Mesendoderm (in vitro differentiated cells): ENCODE measurements around the gene ESYT2.
A peak's percentile ranks its signal among the peaks of the same experiment; 100 is the strongest.

Experiments
- DNase-seq: peaks from one replicate; pipeline ENCODE4 v3.0.0; 2013
- H2AK5ac ChIP-seq: 2 replicates; pipeline ENCODE4 v1.6.1; 2013; ENCODE audit warnings: low read length, inconsistent platforms
- H2BK120ac ChIP-seq: 2 replicates; pipeline ENCODE4 v1.6.1; 2013; ENCODE audit warnings: low read depth, mild to moderate bottlenecking, low read length, moderate library complexity, mixed read lengths
- H2BK15ac ChIP-seq: replicated peaks from 2 replicates; pipeline ENCODE4 v1.6.1; 2013; ENCODE audit warnings: low read depth, mild to moderate bottlenecking, moderate library complexity
- H2BK5ac ChIP-seq: 2 replicates; pipeline ENCODE4 v1.6.1; 2013; ENCODE audit warnings: low read length, inconsistent platforms
- H3K18ac ChIP-seq: 2 replicates; pipeline ENCODE4 v1.6.1; 2013; ENCODE audit warnings: mild to moderate bottlenecking, low read length, mixed read lengths
- H3K23ac ChIP-seq: one replicate; pipeline ENCODE4 v1.6.1; 2013; ENCODE audit warnings: low read length
- H3K27ac ChIP-seq: 2 replicates; pipeline ENCODE4 v1.5.1; 2013; ENCODE audit warnings: low read depth, mild to moderate bottlenecking, inconsistent platforms, low read length, moderate library complexity
- H3K27me3 ChIP-seq: 2 replicates; pipeline ENCODE4 v1.6.1; 2013; ENCODE audit warnings: low read length, control low read depth, mild to moderate bottlenecking, inconsistent platforms; ENCODE audit not compliant: insufficient read depth, poor library complexity
- H3K36me3 ChIP-seq: 2 replicates; pipeline ENCODE4 v1.6.1; 2013; ENCODE audit warnings: low read length, inconsistent platforms; ENCODE audit not compliant: control insufficient read depth, insufficient read depth
- H3K4ac ChIP-seq: one replicate; pipeline ENCODE4 v1.6.1; 2013; ENCODE audit warnings: low read depth, mild to moderate bottlenecking, low read length, moderate library complexity
- H3K4me1 ChIP-seq: 2 replicates; pipeline ENCODE4 v1.6.1; 2013; ENCODE audit warnings: low read depth, low read length, inconsistent platforms; ENCODE audit not compliant: control insufficient read depth
- H3K4me2 ChIP-seq: 2 replicates; pipeline ENCODE4 v1.6.1; 2013; ENCODE audit warnings: low read length
- H3K4me3 ChIP-seq: 2 replicates; pipeline ENCODE4 v1.5.1; 2013; ENCODE audit warnings: mild to moderate bottlenecking, low read length
- H3K56ac ChIP-seq: one replicate; pipeline ENCODE4 v1.6.1; 2013; ENCODE audit warnings: low read length
- H3K79me1 ChIP-seq: 2 replicates; pipeline ENCODE4 v1.6.1; 2013; ENCODE audit warnings: low read length, inconsistent platforms
- H3K79me2 ChIP-seq: 2 replicates; pipeline ENCODE4 v1.6.1; 2013; ENCODE audit warnings: mild to moderate bottlenecking, low read length; ENCODE audit not compliant: control insufficient read depth, insufficient read depth
- H3K9ac ChIP-seq: 2 replicates; pipeline ENCODE4 v1.6.1; 2013; ENCODE audit warnings: low read length, inconsistent platforms
- H4K5ac ChIP-seq: one replicate; pipeline ENCODE4 v1.6.1; 2013; ENCODE audit warnings: low read length
- H4K8ac ChIP-seq: one replicate; pipeline ENCODE4 v1.6.1; 2013; ENCODE audit warnings: low read depth, mild to moderate bottlenecking, control low read depth, low read length, moderate library complexity
- whole genome bisulfite sequencing: extraction: QIAGEN DNeasy Blood & Tissue Kit; methylation state at CpG from one replicate; pipeline ENCODE4 v1.1.7; 2013; ENCODE audit warnings: low lambda C conversion rate, missing lambda C conversion rate; ENCODE audit not compliant: insufficient coverage; ENCODE audit errors: extremely low coverage; 5-methylcytosine and 5-hydroxymethylcytosine counted together

ESYT2 gene

DNA sequence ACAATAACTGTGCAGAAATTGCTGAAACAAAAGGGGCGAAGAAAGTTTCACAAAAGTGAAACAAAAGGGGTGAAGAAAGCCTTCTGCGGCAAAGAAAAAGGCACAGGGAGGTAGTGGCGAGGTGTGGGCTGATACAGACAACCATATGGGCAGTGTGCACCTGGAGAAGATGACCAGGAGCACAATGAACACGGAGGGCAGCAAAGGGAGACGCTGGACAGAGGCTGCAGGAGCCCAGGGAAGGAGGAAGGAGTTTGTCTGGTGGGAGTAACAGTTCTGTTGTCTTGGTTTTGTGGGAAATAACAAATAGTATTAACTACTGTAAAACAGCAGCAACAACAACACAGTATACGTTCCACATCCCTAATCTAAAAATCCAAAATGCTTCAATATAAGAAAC lies 42.4 kb downstream of the ESYT2 start:
- H3K79me1 ChIP-seq, result no peaks in the 10 kb centered on the region
- H3K4ac ChIP-seq, result no peak overlapping the region
- H2BK15ac ChIP-seq, result no peak overlapping the region
- no peak overlapping the region for H4K8ac ChIP-seq
- WGBS, result no CpG with 5 or more reads among the region's 6 CpGs
- no peaks in the 10 kb centered on the region for H3K79me2 ChIP-seq
- no peak overlapping the region for H3K18ac ChIP-seq
- H3K27me3 ChIP-seq, result no peaks in the 10 kb centered on the region
- no peak overlapping the region for H2BK5ac ChIP-seq
- H3K56ac ChIP-seq, result no peak overlapping the region
- H2AK5ac ChIP-seq, result no peak overlapping the region
- no peak overlapping the region for H3K23ac ChIP-seq
- no peaks in the 10 kb centered on the region for H3K4me1 ChIP-seq
- no peak overlapping the region for H3K4me2 ChIP-seq
- H4K5ac ChIP-seq, result no peak overlapping the region
- H3K4me3 ChIP-seq, result no peak overlapping the region
- H2BK120ac ChIP-seq, result no peak overlapping the region
- DNase-seq, result no peak
- H3K9ac ChIP-seq, result no peak overlapping the region
- H3K27ac ChIP-seq, result no peak overlapping the region
- peaks cover 5% of the 10 kb centered on the region for H3K36me3 ChIP-seq

DNA sequence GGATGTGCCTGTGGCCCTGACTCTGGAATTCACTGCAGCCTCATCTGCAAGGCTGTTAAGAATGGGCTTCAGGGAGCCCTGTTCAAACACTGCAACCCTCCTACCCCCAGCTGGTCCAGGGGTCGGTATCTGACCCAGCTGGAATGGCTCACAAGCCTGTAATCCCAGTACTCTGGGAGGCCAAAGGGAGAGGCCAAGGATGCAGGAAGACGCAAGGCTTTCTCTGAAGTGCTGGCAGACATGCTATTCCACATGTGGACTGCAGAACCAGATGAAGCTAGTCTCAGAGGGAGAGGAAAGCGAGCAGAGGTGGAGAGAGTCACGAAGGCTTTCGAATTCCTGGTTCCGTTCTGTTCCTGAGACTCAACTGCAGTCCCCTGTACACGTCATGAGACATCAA lies 45.0 kb downstream of the ESYT2 start:
- Histone ChIP-seq H3K27ac (no peak overlapping the region), H3K27me3 (no peaks in the 10 kb centered on the region)

DNA sequence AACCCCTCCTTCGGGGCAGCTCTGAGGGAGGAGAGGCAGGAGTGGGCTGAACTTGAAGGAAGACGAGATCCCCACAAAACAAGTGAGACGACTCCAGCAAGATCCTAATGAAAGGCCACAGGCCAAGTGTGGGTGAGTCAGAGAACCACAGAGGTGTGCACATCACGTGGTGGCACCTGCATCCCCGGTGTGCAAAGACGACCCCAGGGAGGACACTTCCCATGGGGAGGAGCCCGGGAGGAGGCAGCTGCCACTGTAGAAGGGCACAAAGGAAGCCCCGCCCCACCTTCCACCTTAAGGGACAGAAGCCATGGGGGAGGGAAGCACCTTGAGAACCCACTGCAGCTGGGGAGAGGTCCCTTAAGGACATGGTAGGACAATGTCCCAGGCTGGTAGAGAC lies 45.7 kb downstream of the ESYT2 start:
- Histone ChIP-seq H3K18ac (no peak overlapping the region), H3K79me2 (no peaks in the 10 kb centered on the region), H3K4ac (no peak overlapping the region), H4K8ac (no peak overlapping the region), H3K27ac (no peak overlapping the region), H3K4me3 (no peak overlapping the region), H3K79me1 (no peaks in the 10 kb centered on the region), H3K4me2 (no peak overlapping the region), H2BK15ac (no peak overlapping the region), H3K4me1 (no peaks in the 10 kb centered on the region), H3K9ac (no peak overlapping the region), H3K36me3 (peaks cover 15% of the 10 kb centered on the region), H2AK5ac (no peak overlapping the region), H4K5ac (no peak overlapping the region), H3K27me3 (no peaks in the 10 kb centered on the region), H2BK5ac (no peak overlapping the region), H3K23ac (no peak overlapping the region), H2BK120ac (no peak overlapping the region), H3K56ac (no peak overlapping the region)
- DNase-seq, result no peak
- no CpG with 5 or more reads among the region's 8 CpGs for whole genome bisulfite sequencing

More for the DNA sequence above, 45.0 kb downstream of the ESYT2 start:
- H2BK120ac ChIP-seq, result no peak overlapping the region
- no peak overlapping the region for H3K4ac ChIP-seq
- H2AK5ac ChIP-seq, result no peak overlapping the region
- no peaks in the 10 kb centered on the region for H3K79me2 ChIP-seq
- no peak for DNase-seq
- H3K56ac ChIP-seq, result no peak overlapping the region
- no peaks in the 10 kb centered on the region for H3K79me1 ChIP-seq
- no peak overlapping the region for H2BK15ac ChIP-seq
- peaks cover 15% of the 10 kb centered on the region for H3K36me3 ChIP-seq
- WGBS, result no CpG with 5 or more reads among the region's 7 CpGs
- no peak overlapping the region for H3K4me2 ChIP-seq
- no peak overlapping the region for H4K5ac ChIP-seq
- no peaks in the 10 kb centered on the region for H3K4me1 ChIP-seq
- no peak overlapping the region for H3K9ac ChIP-seq
- H3K18ac ChIP-seq, result no peak overlapping the region
- no peak overlapping the region for H3K4me3 ChIP-seq
- H2BK5ac ChIP-seq, result no peak overlapping the region
- no peak overlapping the region for H4K8ac ChIP-seq
- H3K23ac ChIP-seq, result no peak overlapping the region

DNA sequence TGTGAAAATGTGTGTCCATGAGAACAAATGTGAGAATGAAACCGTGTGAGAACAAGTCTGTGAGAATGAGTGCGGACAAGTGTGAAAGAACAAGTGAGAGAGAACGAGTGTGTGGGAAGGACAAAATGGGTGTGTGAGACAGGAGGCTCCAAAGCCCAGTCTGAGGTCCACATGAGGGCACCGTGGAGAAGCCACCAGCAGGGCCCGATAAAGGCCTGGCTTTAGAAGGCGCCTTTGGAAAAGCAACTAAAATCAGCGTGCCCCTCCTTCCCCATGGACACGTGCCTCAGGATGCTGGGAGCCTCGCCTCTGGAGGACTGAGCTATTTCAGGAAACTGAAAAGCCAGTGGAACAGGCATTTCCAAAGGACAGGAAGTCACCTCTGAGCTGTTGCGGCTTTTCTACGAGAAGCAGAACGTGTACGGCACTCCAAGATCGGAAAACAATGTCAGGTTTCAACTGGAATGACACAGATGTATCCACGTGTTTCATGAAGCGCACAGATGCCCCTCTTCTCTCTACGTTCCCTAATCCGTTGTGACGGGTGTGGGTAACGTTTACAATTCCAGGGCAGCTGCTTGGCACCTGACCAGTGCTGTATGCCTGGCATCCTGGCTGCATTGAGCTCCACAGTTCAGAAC lies 46.4 kb downstream of the ESYT2 start:
- no peaks in the 10 kb centered on the region for H3K79me1 ChIP-seq
- no peaks in the 10 kb centered on the region for H3K4me1 ChIP-seq
- no peak overlapping the region for H3K4me2 ChIP-seq
- no peak overlapping the region for H4K5ac ChIP-seq
- DNase-seq, result peak; percentile 81
- no peak overlapping the region for H3K4me3 ChIP-seq
- no peak overlapping the region for H2BK120ac ChIP-seq
- no peak overlapping the region for H3K23ac ChIP-seq
- no peak overlapping the region for H3K27ac ChIP-seq
- no peak overlapping the region for H4K8ac ChIP-seq
- no peak overlapping the region for H3K56ac ChIP-seq
- WGBS, result no CpG with 5 or more reads among the region's 20 CpGs
- no peak overlapping the region for H3K4ac ChIP-seq
- H2BK15ac ChIP-seq, result no peak overlapping the region
- H2BK5ac ChIP-seq, result no peak overlapping the region
- H3K9ac ChIP-seq, result no peak overlapping the region
- peaks cover 15% of the 10 kb centered on the region for H3K36me3 ChIP-seq
- H2AK5ac ChIP-seq, result no peak overlapping the region
- H3K27me3 ChIP-seq, result no peaks in the 10 kb centered on the region
- H3K79me2 ChIP-seq, result no peaks in the 10 kb centered on the region
- no peak overlapping the region for H3K18ac ChIP-seq

DNA sequence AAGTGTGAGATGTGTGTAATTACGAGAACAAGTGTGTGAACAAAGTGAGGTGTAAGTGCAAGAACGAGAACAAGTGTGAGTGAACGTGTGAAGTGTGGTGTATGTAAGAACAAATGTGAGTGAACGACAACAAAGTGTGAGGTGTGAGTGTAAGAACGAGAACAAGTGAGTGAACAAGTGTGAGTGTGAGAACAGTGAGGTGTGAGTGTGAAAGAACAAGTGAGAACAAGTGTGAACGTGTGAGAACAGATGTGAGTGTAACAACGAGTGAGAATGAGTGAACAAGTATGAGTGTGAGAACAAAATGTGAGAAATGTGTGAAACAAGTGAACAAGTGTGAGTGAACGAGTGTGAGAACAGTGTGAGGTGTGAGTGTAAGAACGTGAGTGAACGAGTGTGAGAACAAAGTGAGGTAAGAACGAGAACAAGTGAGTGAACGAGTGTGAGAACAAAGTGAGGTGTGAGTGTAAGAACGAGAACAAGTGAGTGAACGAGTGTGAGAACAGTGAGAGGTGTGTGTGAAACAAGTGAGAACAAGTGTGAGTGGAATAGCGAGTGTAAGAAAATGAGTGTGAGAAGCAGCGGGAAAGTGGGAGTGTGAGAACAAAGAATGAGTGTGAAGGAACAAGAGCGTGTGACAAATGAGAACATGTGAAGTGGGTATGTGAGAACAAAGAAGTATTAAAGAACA lies 47.2 kb downstream of the ESYT2 start:
- H3K27me3 ChIP-seq, result no peaks in the 10 kb centered on the region
- H3K27ac ChIP-seq, result no peak overlapping the region
- no peak overlapping the region for H3K4ac ChIP-seq
- no peaks in the 10 kb centered on the region for H3K79me2 ChIP-seq
- H3K4me2 ChIP-seq, result no peak overlapping the region
- peaks cover 15% of the 10 kb centered on the region for H3K36me3 ChIP-seq
- DNase-seq, result no peak
- no peak overlapping the region for H2BK120ac ChIP-seq
- no peak overlapping the region for H3K56ac ChIP-seq
- H2BK15ac ChIP-seq, result no peak overlapping the region
- no peak overlapping the region for H4K8ac ChIP-seq
- H4K5ac ChIP-seq, result no peak overlapping the region
- H3K9ac ChIP-seq, result no peak overlapping the region
- no peak overlapping the region for H3K23ac ChIP-seq
- 100% methylated on average over 12 of the region's 17 CpGs for WGBS
- H2BK5ac ChIP-seq, result no peak overlapping the region
- peak overlapping the region; percentile 7 for H3K4me3 ChIP-seq
- H3K79me1 ChIP-seq, result no peaks in the 10 kb centered on the region
- H3K4me1 ChIP-seq, result no peaks in the 10 kb centered on the region
- no peak overlapping the region for H3K18ac ChIP-seq
- H2AK5ac ChIP-seq, result no peak overlapping the region
